Smooth muscle cell (in vitro differentiated cells): Measurements from ENCODE around the gene NHERF1. TPM values are rescaled to one million over a fixed set of nuclear protein-coding genes. Genes with fewer than 3 reads are reported as not detected.

Experiments used
- DNase-seq: peaks from one replicate; lab custom pipeline; 2025; ENCODE audit not compliant: unreplicated experiment; lab: John Stamatoyannopoulos, UW
- H2AFZ ChIP-seq: fragments of 200-600 bp; sonication (generic); 2 replicates; pipeline ENCODE4 v1.6.0; 2016; ENCODE audit warnings: antibody characterized with exemption, low read depth, mild to moderate bottlenecking
- H3F3A ChIP-seq: fragments of 200-600 bp; sonication (generic); 2 replicates; pipeline ENCODE4 v1.6.0; 2017; ENCODE audit warnings: antibody characterized with exemption, low read depth
- H3K27ac ChIP-seq: fragments of 200-600 bp; sonication (generic); 2 replicates; pipeline ENCODE4 v1.5.1; 2016; ENCODE audit warnings: low read depth, mild to moderate bottlenecking
- H3K27me3 ChIP-seq: fragments of 200-600 bp; sonication (generic); 2 replicates; pipeline ENCODE4 v1.6.1; 2016; ENCODE audit warnings: low read depth, mild to moderate bottlenecking
- H3K36me3 ChIP-seq: fragments of 200-600 bp; sonication (generic); 2 replicates; pipeline ENCODE4 v1.5.1; 2016; ENCODE audit warnings: low read depth
- H3K4me1 ChIP-seq: fragments of 200-600 bp; sonication (generic); 2 replicates; pipeline ENCODE4 v1.5.1; 2016; ENCODE audit warnings: low read depth
- H3K4me2 ChIP-seq: fragments of 200-600 bp; sonication (generic); 2 replicates; pipeline ENCODE4 v1.6.0; 2016; ENCODE audit warnings: mild to moderate bottlenecking
- H3K4me3 ChIP-seq: fragments of 200-600 bp; sonication (generic); 2 replicates; pipeline ENCODE4 v1.5.1; 2016; ENCODE audit warnings: mild to moderate bottlenecking
- H3K79me2 ChIP-seq: fragments of 200-600 bp; sonication (generic); 2 replicates; pipeline ENCODE4 v1.6.0; 2016; ENCODE audit warnings: low read depth, mild to moderate bottlenecking
- H3K9ac ChIP-seq: fragments of 200-600 bp; sonication (generic); 2 replicates; pipeline ENCODE4 v1.6.0; 2016; ENCODE audit warnings: low read depth
- H3K9me3 ChIP-seq: fragments of 200-600 bp; sonication (generic); replicated peaks from 2 replicates; pipeline ENCODE4 v1.5.1; 2016; ENCODE audit warnings: low read depth
- H4K20me1 ChIP-seq: fragments of 200-600 bp; sonication (generic); 2 replicates; pipeline ENCODE4 v1.6.0; 2016; ENCODE audit warnings: low read depth
- WGBS: methylation state at CpG from one replicate; pipeline ENCODE4 v1.1.7; 2016; ENCODE audit warnings: low lambda C conversion rate; 5-methylcytosine and 5-hydroxymethylcytosine counted together
- polyA plus RNA-seq: library from polyadenylated mRNA; unstranded; fragments of >200 nt; fragmentation: Nextera tagmentation; extraction: Ambion mirVana; gene quantifications from 2 replicates; pipeline ENCODE4 v1.2.1, GENCODE V29; 2016
- total RNA-seq: library from RNA; depleted of rRNA; stranded (reverse); fragments of >200 nt; gene quantifications from 2 replicates; pipeline ENCODE4 v1.2.3, GENCODE V29; 2014
- TF ChIP-seq, protein P1 (sequence below): fragments of 200-600 bp; sonication (generic); IDR thresholded peaks from 2 replicates; pipeline ENCODE4 v1.5.1; 2017; ENCODE audit warnings: borderline replicate concordance, mild to moderate bottlenecking, antibody characterized with exemption; ENCODE audit not compliant: insufficient read depth, poor library complexity, severe bottlenecking

Gene NHERF1
- total and polyA plus RNA-seq, 2 experiments from 2014 or later, result 23.2 to 31.9 TPM

DNA sequence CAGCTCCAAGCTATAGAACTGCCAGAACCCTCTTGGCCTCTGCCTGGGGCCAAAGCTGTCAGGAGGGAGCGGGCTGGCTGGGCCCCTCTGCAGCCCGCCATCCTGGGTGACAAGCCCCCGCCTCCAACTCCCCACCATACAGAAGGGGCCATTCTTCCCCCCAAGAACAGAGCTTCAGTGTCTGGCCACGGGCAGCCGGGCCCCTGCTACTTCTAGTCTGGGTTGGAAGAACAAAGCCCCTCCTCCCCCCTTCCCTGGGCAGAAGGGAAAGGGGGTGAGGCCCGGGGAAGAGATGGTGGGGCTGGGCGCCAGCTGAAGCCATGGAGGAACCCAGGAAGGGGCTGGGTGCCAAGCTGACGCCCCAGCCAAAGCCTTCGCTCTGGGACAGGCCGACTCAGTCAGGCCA lies 18.7 kb downstream of the NHERF1 start:
- DNase-seq, result no peak
- peaks cover 19% of the 10 kb centered on the region for H3K4me1 ChIP-seq
- H2AFZ ChIP-seq, result no peak overlapping the region
- H3F3A ChIP-seq, result no peaks in the 10 kb centered on the region
- WGBS, result over 99% methylated on average over 10 of the region's 10 CpGs
- no peaks in the 10 kb centered on the region for H3K36me3 ChIP-seq
- TF ChIP-seq, protein P1, sequence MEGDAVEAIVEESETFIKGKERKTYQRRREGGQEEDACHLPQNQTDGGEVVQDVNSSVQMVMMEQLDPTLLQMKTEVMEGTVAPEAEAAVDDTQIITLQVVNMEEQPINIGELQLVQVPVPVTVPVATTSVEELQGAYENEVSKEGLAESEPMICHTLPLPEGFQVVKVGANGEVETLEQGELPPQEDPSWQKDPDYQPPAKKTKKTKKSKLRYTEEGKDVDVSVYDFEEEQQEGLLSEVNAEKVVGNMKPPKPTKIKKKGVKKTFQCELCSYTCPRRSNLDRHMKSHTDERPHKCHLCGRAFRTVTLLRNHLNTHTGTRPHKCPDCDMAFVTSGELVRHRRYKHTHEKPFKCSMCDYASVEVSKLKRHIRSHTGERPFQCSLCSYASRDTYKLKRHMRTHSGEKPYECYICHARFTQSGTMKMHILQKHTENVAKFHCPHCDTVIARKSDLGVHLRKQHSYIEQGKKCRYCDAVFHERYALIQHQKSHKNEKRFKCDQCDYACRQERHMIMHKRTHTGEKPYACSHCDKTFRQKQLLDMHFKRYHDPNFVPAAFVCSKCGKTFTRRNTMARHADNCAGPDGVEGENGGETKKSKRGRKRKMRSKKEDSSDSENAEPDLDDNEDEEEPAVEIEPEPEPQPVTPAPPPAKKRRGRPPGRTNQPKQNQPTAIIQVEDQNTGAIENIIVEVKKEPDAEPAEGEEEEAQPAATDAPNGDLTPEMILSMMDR, result no peak
- H4K20me1 ChIP-seq, result peaks cover 8% of the 10 kb centered on the region
- no peak overlapping the region for H3K27ac ChIP-seq
- no peaks in the 10 kb centered on the region for H3K9me3 ChIP-seq
- H3K27me3 ChIP-seq, result no peaks in the 10 kb centered on the region
- H3K79me2 ChIP-seq, result no peaks in the 10 kb centered on the region
- H3K9ac ChIP-seq, result no peak overlapping the region
- no peak overlapping the region for H3K4me2 ChIP-seq
- H3K4me3 ChIP-seq, result no peak overlapping the region

DNA sequence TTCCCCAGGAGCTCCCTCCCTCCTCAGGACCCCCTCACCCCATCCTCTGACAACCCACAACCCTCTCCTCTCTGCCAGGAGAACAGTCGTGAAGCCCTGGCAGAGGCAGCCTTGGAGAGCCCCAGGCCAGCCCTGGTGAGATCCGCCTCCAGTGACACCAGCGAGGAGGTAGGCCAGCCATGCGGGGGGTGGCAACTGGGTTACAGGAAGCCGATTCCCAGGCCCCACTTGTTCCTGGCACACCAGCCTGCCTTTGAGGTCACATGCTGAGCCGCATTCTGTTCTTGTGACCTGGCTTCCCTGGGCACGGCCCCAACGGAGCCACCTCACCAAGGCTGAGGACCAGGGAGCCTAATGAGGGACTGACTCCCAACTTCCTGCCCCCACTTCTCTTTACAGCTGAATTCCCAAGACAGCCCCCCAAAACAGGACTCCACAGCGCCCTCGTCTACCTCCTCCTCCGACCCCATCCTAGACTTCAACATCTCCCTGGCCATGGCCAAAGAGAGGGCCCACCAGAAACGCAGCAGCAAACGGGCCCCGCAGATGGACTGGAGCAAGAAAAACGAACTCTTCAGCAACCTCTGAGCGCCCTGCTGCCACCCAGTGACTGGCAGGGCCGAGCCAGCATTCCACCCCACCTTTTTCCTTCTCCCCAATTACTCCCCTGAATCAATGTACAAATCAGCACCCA lies 19.8 kb downstream of the NHERF1 start:
- H3K4me3 ChIP-seq, result no peak overlapping the region
- WGBS, result 91% methylated on average over 17 of the region's 17 CpGs
- no peak overlapping the region for H3K4me2 ChIP-seq
- no peak for DNase-seq
- H3F3A ChIP-seq, result no peaks in the 10 kb centered on the region
- H3K9ac ChIP-seq, result no peak overlapping the region
- H3K9me3 ChIP-seq, result no peaks in the 10 kb centered on the region
- H3K79me2 ChIP-seq, result no peaks in the 10 kb centered on the region
- no peak overlapping the region for H2AFZ ChIP-seq
- TF ChIP-seq, protein P1, result no peak
- H3K36me3 ChIP-seq, result no peaks in the 10 kb centered on the region
- peaks cover 17% of the 10 kb centered on the region for H4K20me1 ChIP-seq
- peaks cover 12% of the 10 kb centered on the region for H3K4me1 ChIP-seq
- H3K27ac ChIP-seq, result no peak overlapping the region
- H3K27me3 ChIP-seq, result no peaks in the 10 kb centered on the region

DNA sequence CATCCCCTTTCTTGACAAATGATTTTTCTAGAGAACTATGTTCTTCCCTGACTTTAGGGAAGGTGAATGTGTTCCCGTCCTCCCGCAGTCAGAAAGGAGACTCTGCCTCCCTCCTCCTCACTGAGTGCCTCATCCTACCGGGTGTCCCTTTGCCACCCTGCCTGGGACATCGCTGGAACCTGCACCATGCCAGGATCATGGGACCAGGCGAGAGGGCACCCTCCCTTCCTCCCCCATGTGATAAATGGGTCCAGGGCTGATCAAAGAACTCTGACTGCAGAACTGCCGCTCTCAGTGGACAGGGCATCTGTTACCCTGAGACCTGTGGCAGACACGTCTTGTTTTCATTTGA lies 20.3 kb downstream of the NHERF1 start:
- Histone ChIP-seq H4K20me1 (peaks cover 22% of the 10 kb centered on the region), H3K27me3 (no peaks in the 10 kb centered on the region), H3K79me2 (no peaks in the 10 kb centered on the region), H3K36me3 (no peaks in the 10 kb centered on the region), H3K4me3 (no peak overlapping the region), H3K4me2 (no peak overlapping the region), H3K4me1 (peaks cover 7% of the 10 kb centered on the region), H2AFZ (no peak overlapping the region), H3K9ac (no peak overlapping the region), H3F3A (no peaks in the 10 kb centered on the region), H3K27ac (no peak overlapping the region), H3K9me3 (no peaks in the 10 kb centered on the region)
- whole genome bisulfite sequencing, result 96% methylated on average over 7 of the region's 7 CpGs
- DNase-seq, result no peak
- TF ChIP-seq, protein P1, result no peak

DNA sequence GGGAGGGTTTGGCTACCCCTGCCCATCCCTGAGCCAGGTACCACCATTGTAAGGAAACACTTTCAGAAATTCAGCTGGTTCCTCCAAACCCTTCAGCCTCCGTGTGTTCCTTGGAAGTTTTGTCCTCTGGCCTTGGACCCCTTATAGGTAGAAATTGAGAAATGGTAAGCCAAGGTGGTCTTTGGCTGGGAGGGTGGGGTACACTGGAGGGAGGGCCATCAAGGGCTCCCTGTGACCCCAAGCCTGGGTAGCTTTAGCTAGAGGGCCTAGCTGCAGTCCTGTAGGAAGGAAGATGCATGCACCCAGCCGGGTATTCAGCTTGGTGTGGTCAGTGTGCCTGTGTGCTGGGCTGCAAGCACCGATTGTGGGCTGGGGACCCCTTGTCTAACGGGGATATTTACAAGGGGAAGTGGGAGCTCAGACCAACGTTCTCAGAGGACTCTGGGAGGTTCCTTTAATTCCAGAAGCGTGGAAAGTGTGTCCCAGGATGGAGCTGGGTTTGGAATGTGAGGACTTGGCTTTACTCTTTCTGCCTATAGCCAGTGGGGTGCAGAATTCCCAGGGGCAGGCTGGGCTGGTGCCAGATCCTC lies 20.9 kb downstream of the NHERF1 start:
- peaks cover 28% of the 10 kb centered on the region for H4K20me1 ChIP-seq
- H3K9ac ChIP-seq, result no peak overlapping the region
- no peak overlapping the region for H3K4me2 ChIP-seq
- no peak for DNase-seq
- TF ChIP-seq, protein P1, result no peak
- 94% methylated on average over 6 of the region's 6 CpGs for WGBS
- H2AFZ ChIP-seq, result no peak overlapping the region
- H3K27ac ChIP-seq, result no peak overlapping the region
- H3K9me3 ChIP-seq, result no peaks in the 10 kb centered on the region
- H3K36me3 ChIP-seq, result no peaks in the 10 kb centered on the region
- H3K27me3 ChIP-seq, result no peaks in the 10 kb centered on the region
- H3F3A ChIP-seq, result no peaks in the 10 kb centered on the region
- H3K79me2 ChIP-seq, result no peaks in the 10 kb centered on the region
- peaks cover under 1% of the 10 kb centered on the region for H3K4me1 ChIP-seq
- H3K4me3 ChIP-seq, result no peak overlapping the region
